Astrocyte (in vitro differentiated cells and primary cell): ENCODE data around the gene TM7SF3. TPM values are rescaled to one million over a fixed set of nuclear protein-coding genes. Genes with fewer than 3 reads are reported as not detected.

Experiments used
- DNase-seq: peaks from one replicate; pipeline ENCODE4 v3.0.0-alpha.2; 2010; ENCODE audit warnings: low read depth
- FAIRE-seq: peaks from 2 replicates; lab custom pipeline; 2011; peaks lifted over from hg19 to GRCh38; lab: Jason Lieb, UNC
- H2AFZ ChIP-seq: 2 replicates; pipeline ENCODE4 v1.6.0; 2012; ENCODE audit warnings: low read depth, low read length, inconsistent platforms
- H3K27ac ChIP-seq: 2 replicates; pipeline ENCODE4 v1.5.1; 2011; ENCODE audit warnings: low read depth, low read length, inconsistent platforms
- H3K27me3 ChIP-seq: 2 replicates; pipeline ENCODE4 v1.6.0; 2011; ENCODE audit warnings: low read length, inconsistent platforms; ENCODE audit not compliant: insufficient read depth
- H3K36me3 ChIP-seq: 2 replicates; pipeline ENCODE4 v1.5.1; 2011; ENCODE audit warnings: low read length, inconsistent platforms; ENCODE audit not compliant: insufficient read depth
- H3K4me1 ChIP-seq: 2 replicates; pipeline ENCODE4 v1.5.1; 2011; ENCODE audit warnings: low read length, inconsistent platforms; ENCODE audit not compliant: insufficient read depth
- H3K4me2 ChIP-seq: 2 replicates; pipeline ENCODE4 v1.6.0; 2012; ENCODE audit warnings: low read length, inconsistent platforms
- H3K4me3 ChIP-seq: 2 replicates; pipeline ENCODE4 v1.5.1; 2011; ENCODE audit warnings: low read depth, mild to moderate bottlenecking, low read length, inconsistent platforms; ENCODE audit not compliant: insufficient read depth
- H3K79me2 ChIP-seq: 2 replicates; pipeline ENCODE4 v1.6.0; 2012; ENCODE audit warnings: mild to moderate bottlenecking, low read length, inconsistent platforms; ENCODE audit not compliant: insufficient read depth
- H3K9ac ChIP-seq: 2 replicates; pipeline ENCODE4 v1.6.0; 2012; ENCODE audit warnings: mild to moderate bottlenecking, low read length, inconsistent platforms
- H3K9me3 ChIP-seq: 2 replicates; pipeline ENCODE4 v1.5.1; 2012; ENCODE audit warnings: low read depth, mild to moderate bottlenecking, low read length, inconsistent platforms; ENCODE audit not compliant: insufficient read depth
- H4K20me1 ChIP-seq: 2 replicates; pipeline ENCODE4 v1.6.0; 2012; ENCODE audit warnings: low read length, inconsistent platforms; ENCODE audit not compliant: insufficient read depth
- H3K27ac Mint-ChIP-seq: one replicate; pipeline ENCODE4 v1.8.0; 2021; ENCODE audit warnings: mild to moderate bottlenecking, mixed read lengths; ENCODE audit not compliant: unreplicated experiment
- H3K27me3 Mint-ChIP-seq: one replicate; pipeline ENCODE4 v1.8.0; 2021; ENCODE audit warnings: low read depth, mixed read lengths; ENCODE audit not compliant: unreplicated experiment
- H3K36me3 Mint-ChIP-seq: one replicate; pipeline ENCODE4 v1.8.0; 2021; ENCODE audit warnings: low read depth, mixed read lengths; ENCODE audit not compliant: unreplicated experiment
- H3K4me1 Mint-ChIP-seq: one replicate; pipeline ENCODE4 v1.8.0; 2021; ENCODE audit warnings: low read depth, mixed read lengths; ENCODE audit not compliant: unreplicated experiment
- H3K4me3 Mint-ChIP-seq: one replicate; pipeline ENCODE4 v1.8.0; 2021; ENCODE audit warnings: mild to moderate bottlenecking, moderate library complexity, mixed read lengths; ENCODE audit not compliant: unreplicated experiment
- H3K9me3 Mint-ChIP-seq: one replicate; pipeline ENCODE4 v1.8.0; 2021; ENCODE audit warnings: mild to moderate bottlenecking, mixed read lengths; ENCODE audit not compliant: unreplicated experiment
- CTCF ChIP-seq: IDR thresholded peaks from 2 replicates; pipeline ENCODE4 v1.5.1; 2011; ENCODE audit warnings: low read depth, mild to moderate bottlenecking, inconsistent platforms, low read length, moderate library complexity; ENCODE audit not compliant: insufficient read depth
- EZH2 ChIP-seq: IDR thresholded peaks from 2 replicates; pipeline ENCODE4 v1.6.1; 2012; ENCODE audit warnings: mild to moderate bottlenecking, low read length, inconsistent platforms; ENCODE audit not compliant: insufficient read depth
- total RNA-seq: library from RNA; stranded (reverse); gene quantifications from 2 replicates; pipeline ENCODE4 v1.2.1, GENCODE V29; 2021

Gene TM7SF3
- total RNA-seq, 1 donor from 2014 or later, result 104 TPM

GRCh38 chr12:26988703-26989102, 25.5 kb downstream of the TM7SF3 start:
- FAIRE-seq, result no peak
- Histone ChIP-seq H2AFZ (no peak overlapping the region), H3K9me3 (no peaks in the 10 kb centered on the region)

GRCh38 chr12:26987634-26988424, 26.4 kb downstream of the TM7SF3 start:
- Mint-ChIP-seq H3K36me3 (peaks cover 21% of the 10 kb centered on the region), H3K4me3 (no peak overlapping the region), H3K4me1 (no peaks in the 10 kb centered on the region), H3K27ac (no peak overlapping the region), H3K27me3 (no peaks in the 10 kb centered on the region), H3K9me3 (no peaks in the 10 kb centered on the region)
- H3K36me3 ChIP-seq, result peaks cover 2% of the 10 kb centered on the region
- no peak overlapping the region for H3K4me2 ChIP-seq
- H3K9me3 ChIP-seq, result no peaks in the 10 kb centered on the region
- H4K20me1 ChIP-seq, result peaks cover 11% of the 10 kb centered on the region
- no peak overlapping the region for H3K4me3 ChIP-seq
- FAIRE-seq (no peak), DNase-seq (no peak)
- no peak overlapping the region for H3K27ac ChIP-seq
- no peaks in the 10 kb centered on the region for H3K27me3 ChIP-seq
- TF ChIP-seq CTCF (no peak), EZH2 (no peak)
- no peaks in the 10 kb centered on the region for H3K4me1 ChIP-seq
- no peak overlapping the region for H3K9ac ChIP-seq
- no peak overlapping the region for H2AFZ ChIP-seq
- H3K79me2 ChIP-seq, result no peaks in the 10 kb centered on the region

More at GRCh38 chr12:26988703-26989102, 25.5 kb downstream of the TM7SF3 start:
- H3K27me3 Mint-ChIP-seq, result no peaks in the 10 kb centered on the region
- H3K79me2 ChIP-seq, result no peaks in the 10 kb centered on the region
- H3K36me3 ChIP-seq, result peaks cover 2% of the 10 kb centered on the region
- no peak for DNase-seq
- TF ChIP-seq EZH2 (no peak), CTCF (no peak)
- H3K27me3 ChIP-seq, result no peaks in the 10 kb centered on the region
- H3K4me2 ChIP-seq, result no peak overlapping the region
- H3K27ac Mint-ChIP-seq, result no peak overlapping the region
- H3K36me3 Mint-ChIP-seq, result peaks cover 23% of the 10 kb centered on the region
- peaks cover 11% of the 10 kb centered on the region for H4K20me1 ChIP-seq
- no peaks in the 10 kb centered on the region for H3K9me3 Mint-ChIP-seq
- no peak overlapping the region for H3K9ac ChIP-seq
- no peaks in the 10 kb centered on the region for H3K4me1 Mint-ChIP-seq
- H3K4me3 Mint-ChIP-seq, result no peak overlapping the region
- H3K4me3 ChIP-seq, result no peak overlapping the region
- H3K27ac ChIP-seq, result no peak overlapping the region
- H3K4me1 ChIP-seq, result no peaks in the 10 kb centered on the region

DNA sequence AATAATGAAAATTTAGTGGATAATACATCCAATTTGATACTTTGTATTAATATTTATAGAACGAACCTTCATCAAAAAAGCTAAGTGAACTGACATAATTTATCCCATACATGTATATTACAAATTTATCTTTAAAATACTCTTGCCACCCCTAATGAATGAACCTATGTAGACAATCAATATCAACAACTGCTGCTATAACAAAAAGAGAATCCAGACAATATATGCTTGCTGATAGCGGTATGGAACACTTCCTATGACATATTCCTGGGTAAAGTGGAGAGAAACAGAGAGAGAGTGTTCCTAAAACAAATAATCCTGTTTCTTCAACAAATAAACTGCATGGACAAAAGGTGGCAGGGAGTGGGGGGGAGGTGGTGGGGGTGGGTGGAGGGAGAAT, 31.3 kb downstream of the TM7SF3 start:
- H3K9me3 Mint-ChIP-seq, result no peaks in the 10 kb centered on the region

More for the DNA sequence above, 31.3 kb downstream of the TM7SF3 start:
- Histone ChIP-seq H4K20me1 (peaks cover 11% of the 10 kb centered on the region), H3K27me3 (no peaks in the 10 kb centered on the region), H3K4me1 (no peaks in the 10 kb centered on the region), H3K4me3 (no peak overlapping the region), H3K4me2 (no peak overlapping the region), H2AFZ (no peak overlapping the region), H3K27ac (no peak overlapping the region), H3K79me2 (no peaks in the 10 kb centered on the region), H3K36me3 (peaks cover 8% of the 10 kb centered on the region), H3K9ac (no peak overlapping the region), H3K9me3 (no peaks in the 10 kb centered on the region)
- no peak overlapping the region for H3K4me3 Mint-ChIP-seq
- no peak for TF ChIP-seq EZH2
- TF ChIP-seq CTCF, result no peak
- H3K4me1 Mint-ChIP-seq, result no peaks in the 10 kb centered on the region
- FAIRE-seq (no peak), DNase-seq (no peak)
- H3K27me3 Mint-ChIP-seq, result no peaks in the 10 kb centered on the region
- no peak overlapping the region for H3K27ac Mint-ChIP-seq
- peaks cover 20% of the 10 kb centered on the region for H3K36me3 Mint-ChIP-seq
